SJSA1 (cell line): ENCODE measurements around the gene CCDC63. TPM values are rescaled to one million over a fixed set of nuclear protein-coding genes. Genes with fewer than 3 reads are reported as not detected.

Experiments
- DNase-seq, 2 experiments: peaks; one replicate each; pipeline ENCODE4 v3.0.0-alpha.2; 2015 to 2020; ENCODE audit warnings: low spot score in 2 of 2, low read depth in 1 of 2
- H3K27ac ChIP-seq: fragments of 250-450 bp; sonication (Bioruptor Pico); 2 replicates; pipeline ENCODE4 v1.5.1; 2020; ENCODE audit warnings: mild to moderate bottlenecking, moderate library complexity
- H3K27me3 ChIP-seq: fragments of 250-450 bp; sonication (Bioruptor Pico); replicated peaks from 2 replicates; pipeline ENCODE4 v1.5.1; 2020; ENCODE audit warnings: mild to moderate bottlenecking, moderate library complexity
- H3K36me3 ChIP-seq: fragments of 250-450 bp; sonication (Bioruptor Pico); 2 replicates; pipeline ENCODE4 v1.5.1; 2020; ENCODE audit warnings: mild to moderate bottlenecking
- H3K4me1 ChIP-seq: fragments of 250-450 bp; sonication (Bioruptor Pico); replicated peaks from 2 replicates; pipeline ENCODE4 v1.6.1; 2021; ENCODE audit warnings: mild to moderate bottlenecking
- H3K4me3 ChIP-seq: fragments of 250-450 bp; sonication (Bioruptor Pico); 2 replicates; pipeline ENCODE4 v1.5.1; 2020; ENCODE audit warnings: mild to moderate bottlenecking
- H3K9me3 ChIP-seq: fragments of 250-450 bp; sonication (Bioruptor Pico); replicated peaks from 2 replicates; pipeline ENCODE4 v1.5.1; 2020; ENCODE audit warnings: mild to moderate bottlenecking
- total RNA-seq: library from RNA; depleted of rRNA; stranded (reverse); fragments of >200 nt; shearing (Covaris generic); gene quantifications from 2 replicates; pipeline ENCODE4 v1.2.3, GENCODE V29; 2014

CCDC63 gene
- total RNA-seq, 1 experiment from 2014 or later, result not detected

DNA sequence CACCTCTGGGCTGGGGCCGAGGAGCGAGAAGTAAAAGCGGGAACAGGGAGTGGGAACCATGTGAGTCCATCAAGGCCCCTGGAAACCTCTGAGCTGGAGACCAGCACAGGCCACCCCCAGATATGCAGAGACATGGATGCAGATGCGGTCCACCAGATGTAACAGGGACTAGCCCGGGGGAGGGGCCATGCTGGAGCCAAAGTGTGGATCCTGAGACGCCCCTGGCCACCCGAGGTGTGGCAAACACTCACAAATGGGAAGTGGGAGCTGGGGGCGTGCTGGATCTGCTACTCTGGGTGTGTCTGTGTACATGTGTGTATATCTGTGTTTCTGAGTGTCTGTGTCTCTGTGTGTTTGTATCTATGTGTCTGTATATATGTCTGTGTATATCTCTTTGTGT, 60.8 kb downstream of the CCDC63 start:
- Histone ChIP-seq H3K9me3 (no peaks in the 10 kb centered on the region), H3K4me3 (no peak overlapping the region), H3K27ac (no peak overlapping the region), H3K27me3 (no peaks in the 10 kb centered on the region), H3K4me1 (no peaks in the 10 kb centered on the region), H3K36me3 (no peaks in the 10 kb centered on the region)
- no peak for DNase-seq

DNA sequence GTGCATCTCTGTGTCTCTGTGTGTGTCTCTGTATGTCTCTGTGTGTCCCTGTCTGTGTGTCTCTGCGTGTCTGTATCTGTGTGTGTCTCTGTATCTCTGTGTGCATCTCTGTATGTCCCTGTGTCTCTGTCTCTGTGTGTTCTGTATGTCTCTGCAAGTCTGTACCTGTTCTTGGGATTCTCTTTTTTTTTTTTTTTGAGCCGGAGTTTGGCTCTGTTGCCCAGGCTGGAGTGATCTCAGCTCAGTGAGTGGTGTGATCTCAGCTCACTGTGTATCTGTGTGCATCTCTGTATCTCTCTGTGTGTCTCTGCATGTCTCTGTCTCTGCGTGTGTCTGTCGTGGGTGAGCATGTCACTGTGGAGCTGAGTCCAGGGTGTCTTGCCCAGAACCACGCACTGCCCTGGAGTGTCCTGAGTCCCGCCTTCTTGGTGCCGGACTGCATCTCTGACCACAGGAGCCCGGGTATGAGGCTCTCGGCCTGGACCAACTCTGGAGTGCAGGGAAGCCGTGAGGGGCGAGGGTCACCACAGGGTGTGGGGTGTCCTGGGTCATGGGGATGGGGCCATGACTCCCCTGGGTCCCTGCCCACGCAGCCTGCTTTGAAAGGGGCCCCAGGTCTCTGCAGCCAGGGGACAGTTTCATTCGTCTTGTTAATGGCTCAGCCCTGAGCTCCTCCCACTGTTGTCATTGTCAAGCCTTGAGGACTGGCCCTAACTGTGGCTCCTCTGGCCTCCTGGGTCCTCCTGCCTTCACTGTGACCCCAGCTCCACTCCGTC, 61.8 kb downstream of the CCDC63 start:
- H3K4me3 ChIP-seq, result no peak overlapping the region
- no peaks in the 10 kb centered on the region for H3K4me1 ChIP-seq
- H3K9me3 ChIP-seq, result no peaks in the 10 kb centered on the region
- no peak for DNase-seq
- H3K27me3 ChIP-seq, result no peaks in the 10 kb centered on the region
- no peak overlapping the region for H3K27ac ChIP-seq
- no peaks in the 10 kb centered on the region for H3K36me3 ChIP-seq

DNA sequence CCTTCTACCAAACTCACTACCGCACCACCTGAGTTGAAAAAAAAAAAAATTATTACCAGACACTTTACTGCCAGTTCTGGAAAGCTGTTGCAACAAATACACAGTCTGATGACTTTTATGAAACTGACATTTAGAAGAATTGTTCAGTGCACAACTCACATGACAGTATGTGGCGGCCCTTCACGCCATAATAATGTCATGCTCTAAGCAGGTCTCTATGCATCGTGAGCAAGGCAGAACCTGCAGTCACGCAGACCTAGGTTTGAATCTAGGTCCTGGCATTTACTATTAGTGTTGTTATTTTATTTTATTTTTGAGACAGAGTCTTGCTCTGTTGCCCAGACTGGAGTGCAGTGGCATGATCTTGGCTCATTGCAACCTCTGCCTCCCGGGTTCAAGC, 65.5 kb downstream of the CCDC63 start:
- no peaks in the 10 kb centered on the region for H3K36me3 ChIP-seq

DNA sequence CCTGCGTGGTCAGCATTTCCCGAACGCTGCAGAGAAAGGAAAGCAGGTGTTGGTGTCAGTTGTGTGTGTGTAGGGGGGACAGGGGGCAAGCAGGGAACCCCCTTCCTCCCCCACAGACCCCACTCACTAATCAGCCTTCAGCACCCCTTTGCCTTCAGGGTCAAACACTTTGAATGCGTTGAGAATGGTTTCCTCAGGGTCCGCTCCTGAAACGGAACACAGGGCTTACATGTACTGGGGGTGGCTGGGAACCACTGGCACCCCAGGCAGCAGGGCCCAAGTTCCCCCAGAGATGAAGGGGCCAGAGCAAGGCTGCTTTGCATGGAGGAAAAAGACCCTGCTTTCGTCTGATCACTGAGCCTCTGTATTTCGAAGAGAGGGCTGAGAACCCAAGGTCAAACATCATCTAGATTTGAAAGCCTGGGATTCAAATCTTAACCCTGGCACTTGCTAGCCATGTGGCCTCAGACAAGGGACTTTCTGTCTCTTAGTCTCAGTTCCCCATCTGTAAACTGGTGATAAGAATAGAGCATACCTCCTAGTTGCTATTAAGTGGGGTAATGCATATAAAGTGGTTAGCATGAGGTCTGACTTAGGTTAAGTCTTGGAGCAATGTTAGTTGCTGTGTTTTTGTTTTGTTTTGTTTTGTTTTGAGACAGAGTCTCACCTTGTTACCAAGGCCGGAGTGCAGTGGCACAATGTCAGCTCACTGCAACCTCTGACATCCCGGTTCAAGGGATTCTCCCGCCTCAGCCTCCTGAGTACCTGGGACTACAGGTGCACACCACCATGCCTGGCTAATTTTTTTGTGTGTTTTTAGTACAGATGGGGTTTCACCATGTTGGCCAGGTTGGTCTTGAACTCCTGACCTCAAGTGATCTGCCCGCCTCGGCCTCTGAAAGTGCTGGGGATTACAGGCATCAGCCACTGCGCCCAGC, 66.6 kb downstream of the CCDC63 start:
- Histone ChIP-seq H3K9me3 (no peaks in the 10 kb centered on the region; the same call in 1 of the 2 replicates), H3K36me3 (no peaks in the 10 kb centered on the region), H3K4me1 (peaks cover 16% of the 10 kb centered on the region), H3K4me3 (no peak overlapping the region), H3K27ac (no peak overlapping the region), H3K27me3 (no peaks in the 10 kb centered on the region)
- DNase-seq, result no peak

More for the DNA sequence above, 65.5 kb downstream of the CCDC63 start:
- Histone ChIP-seq H3K9me3 (no peaks in the 10 kb centered on the region; the same call in 1 of the 2 replicates), H3K4me3 (no peak overlapping the region), H3K27me3 (no peaks in the 10 kb centered on the region), H3K4me1 (peaks cover 5% of the 10 kb centered on the region), H3K27ac (no peak overlapping the region)
- no peak for DNase-seq

DNA sequence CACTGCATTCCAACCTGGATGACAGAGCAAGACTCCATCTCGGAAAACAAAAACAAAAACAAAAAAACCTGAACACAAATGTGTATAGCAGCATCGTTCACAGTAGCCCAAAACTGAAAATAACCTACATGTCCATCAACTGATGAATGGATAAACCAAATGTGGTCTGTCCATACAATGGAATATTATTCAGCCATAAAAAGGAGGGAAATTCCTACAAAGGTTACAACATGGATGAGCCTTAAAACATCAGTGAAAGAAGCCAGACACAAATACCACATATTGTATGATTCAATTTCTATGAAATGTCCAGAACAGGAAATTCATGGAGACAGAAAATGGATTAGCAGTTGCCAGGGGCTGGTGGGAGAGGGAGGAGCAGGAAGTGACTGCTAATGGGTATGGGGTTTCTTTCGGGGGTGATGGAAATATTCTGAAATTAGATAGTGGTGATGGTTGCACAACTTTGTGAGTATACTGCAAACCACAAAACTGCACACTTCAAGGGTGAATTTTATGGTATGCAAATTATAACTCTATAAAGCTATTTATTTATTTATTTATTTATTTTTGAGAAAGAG, 69.6 kb downstream of the CCDC63 start:
- no peak for DNase-seq
- Histone ChIP-seq H3K4me1 (peaks cover 22% of the 10 kb centered on the region), H3K4me3 (no peak overlapping the region), H3K36me3 (no peaks in the 10 kb centered on the region), H3K27me3 (no peaks in the 10 kb centered on the region), H3K27ac (no peak overlapping the region), H3K9me3 (no peaks in the 10 kb centered on the region; the same call in 1 of the 2 replicates)

DNA sequence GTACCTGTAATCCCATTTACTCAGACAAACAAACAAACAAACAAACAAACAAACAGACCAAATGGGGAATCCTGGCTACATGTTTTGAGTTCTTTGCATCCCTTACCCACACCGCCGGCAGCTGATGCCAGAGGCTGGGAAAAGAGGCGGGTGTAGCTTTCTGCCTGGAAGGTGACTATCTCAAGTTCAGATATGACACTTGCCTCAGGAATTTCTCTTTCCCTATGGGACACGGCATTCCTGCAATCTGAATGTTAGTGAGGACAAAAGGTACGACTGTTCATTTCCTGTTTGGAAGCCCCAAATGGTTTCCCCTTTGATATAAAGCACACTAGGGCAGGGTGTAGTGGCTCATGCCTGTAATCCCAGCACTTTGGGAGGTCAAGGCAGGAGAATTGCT, 70.7 kb downstream of the CCDC63 start:
- peak overlapping the region; percentile 89 for H3K27ac ChIP-seq
- no peaks in the 10 kb centered on the region for H3K27me3 ChIP-seq
- H3K4me1 ChIP-seq, result peaks cover 25% of the 10 kb centered on the region
- no peaks in the 10 kb centered on the region; the same call in 1 of the 2 replicates for H3K9me3 ChIP-seq
- H3K36me3 ChIP-seq, result no peaks in the 10 kb centered on the region
- H3K4me3 ChIP-seq, result no peak overlapping the region
- peak; percentile 75 for DNase-seq

DNA sequence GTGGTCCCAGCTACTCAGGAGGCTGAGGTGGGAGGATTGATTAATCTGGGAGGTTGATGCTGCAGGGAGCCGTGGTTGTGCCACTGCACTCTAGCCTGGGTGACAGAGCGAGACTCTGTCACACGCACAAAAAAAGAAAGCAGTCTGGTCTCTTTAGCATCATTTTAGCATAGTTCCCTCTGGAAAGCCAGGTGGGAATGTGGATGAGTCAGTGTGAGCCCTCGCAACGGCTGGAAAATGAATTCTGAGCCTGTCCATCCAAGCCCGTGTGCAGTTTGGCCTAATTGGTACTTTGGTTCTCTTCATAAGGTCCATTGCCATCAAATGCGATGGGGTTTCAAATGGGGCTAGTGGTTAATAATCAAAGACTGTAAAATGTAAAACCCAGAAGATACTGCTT, 71.2 kb downstream of the CCDC63 start:
- peaks cover 25% of the 10 kb centered on the region for H3K4me1 ChIP-seq
- peak overlapping the region; percentile 89 for H3K27ac ChIP-seq
- H3K27me3 ChIP-seq, result no peaks in the 10 kb centered on the region
- H3K9me3 ChIP-seq, result no peaks in the 10 kb centered on the region; the same call in 1 of the 2 replicates
- no peak for DNase-seq
- no peaks in the 10 kb centered on the region for H3K36me3 ChIP-seq
- H3K4me3 ChIP-seq, result no peak overlapping the region

DNA sequence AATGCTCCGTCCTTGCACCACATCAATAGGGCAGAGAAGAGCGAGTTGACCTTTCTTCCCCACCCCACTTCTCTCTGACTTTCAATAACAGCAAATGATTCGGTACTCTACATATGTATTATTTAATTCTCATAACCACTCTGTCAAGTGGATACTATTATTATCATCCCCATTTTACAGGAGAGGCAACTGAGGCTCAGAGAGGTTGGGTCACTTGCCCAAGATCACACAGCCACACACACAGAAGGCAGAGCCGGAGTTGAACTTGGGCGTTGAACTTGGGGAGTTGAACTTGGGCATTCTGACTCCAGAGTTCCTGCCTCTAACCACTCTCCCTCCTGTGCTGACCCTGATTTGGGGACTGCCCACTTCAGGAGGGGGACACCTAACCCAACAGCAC, 72.9 kb downstream of the CCDC63 start:
- Histone ChIP-seq H3K4me3 (no peak overlapping the region), H3K36me3 (no peaks in the 10 kb centered on the region), H3K9me3 (no peaks in the 10 kb centered on the region; the same call in 1 of the 2 replicates), H3K4me1 (peaks cover 25% of the 10 kb centered on the region), H3K27me3 (no peaks in the 10 kb centered on the region), H3K27ac (no peak overlapping the region)
- DNase-seq, result no peak

DNA sequence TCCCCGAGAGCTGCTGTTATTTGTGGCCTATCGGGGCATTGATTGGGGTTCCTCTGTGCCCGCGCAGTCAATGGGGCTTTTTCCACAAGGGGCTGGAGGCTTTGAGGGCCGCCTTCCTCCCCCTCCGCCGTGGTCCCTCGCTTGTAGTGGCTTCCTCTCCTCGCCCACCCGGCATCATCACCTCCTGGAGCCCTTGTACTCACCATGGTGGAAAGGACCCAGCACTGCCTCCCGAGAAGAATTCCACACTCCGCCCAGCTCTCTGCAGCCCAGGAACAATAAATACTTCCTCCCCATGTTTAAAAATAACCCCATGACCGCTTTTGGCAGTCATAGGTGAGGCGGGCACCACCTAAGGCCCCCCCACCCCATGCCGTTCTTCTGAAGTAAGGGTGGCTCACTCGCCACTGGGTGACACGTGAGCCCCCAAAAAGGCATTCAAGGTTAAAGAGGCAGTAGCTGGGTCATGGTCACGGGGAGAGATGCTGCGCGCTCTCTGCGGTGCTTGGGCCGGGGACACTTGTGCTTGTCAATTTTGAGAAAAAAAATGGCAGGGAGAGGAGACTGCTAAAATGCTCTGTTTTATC, 73.6 kb downstream of the CCDC63 start, which contains the start of gene MYL2:
Gene MYL2 (minus strand): TSS at position 256 of the 587 bp plus-strand sequence. CDS start 50 bp downstream, at position 206.
- no peaks in the 10 kb centered on the region for H3K27me3 ChIP-seq
- H3K4me3 ChIP-seq, result no peak within 1 kb of the TSS
- no peak within 1 kb of the TSS for H3K27ac ChIP-seq
- H3K36me3 ChIP-seq, result no peaks in the 10 kb centered on the region
- no peaks in the 10 kb centered on the region; the same call in 1 of the 2 replicates for H3K9me3 ChIP-seq
- H3K4me1 ChIP-seq, result peaks cover 25% of the 10 kb centered on the region
- no peak for DNase-seq

DNA sequence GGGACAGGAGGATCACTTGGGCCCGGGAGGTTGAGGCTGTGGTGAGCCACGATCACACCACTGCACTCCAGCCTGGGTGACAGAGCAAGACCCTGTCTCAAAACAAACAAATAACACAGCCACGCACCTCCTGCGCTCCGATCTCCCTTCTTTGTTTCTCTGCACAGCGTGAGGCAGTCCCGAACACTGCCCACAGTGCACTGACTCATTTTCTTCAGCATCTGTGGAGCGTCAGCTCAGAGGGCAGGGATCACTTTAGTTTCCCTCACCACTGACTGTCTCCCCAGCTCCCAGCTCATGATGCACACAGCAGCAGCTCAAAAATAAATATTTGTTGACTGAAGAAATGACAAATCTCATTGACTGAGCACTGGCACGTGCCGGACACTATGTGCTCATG, 74.5 kb downstream of the CCDC63 start:
- no peaks in the 10 kb centered on the region for H3K36me3 ChIP-seq
- H3K9me3 ChIP-seq, result no peaks in the 10 kb centered on the region; the same call in 1 of the 2 replicates
- H3K27me3 ChIP-seq, result no peaks in the 10 kb centered on the region
- H3K4me3 ChIP-seq, result no peak overlapping the region
- peak; percentile 45 to 58 for DNase-seq
- H3K27ac ChIP-seq, result no peak overlapping the region
- H3K4me1 ChIP-seq, result peaks cover 25% of the 10 kb centered on the region

DNA sequence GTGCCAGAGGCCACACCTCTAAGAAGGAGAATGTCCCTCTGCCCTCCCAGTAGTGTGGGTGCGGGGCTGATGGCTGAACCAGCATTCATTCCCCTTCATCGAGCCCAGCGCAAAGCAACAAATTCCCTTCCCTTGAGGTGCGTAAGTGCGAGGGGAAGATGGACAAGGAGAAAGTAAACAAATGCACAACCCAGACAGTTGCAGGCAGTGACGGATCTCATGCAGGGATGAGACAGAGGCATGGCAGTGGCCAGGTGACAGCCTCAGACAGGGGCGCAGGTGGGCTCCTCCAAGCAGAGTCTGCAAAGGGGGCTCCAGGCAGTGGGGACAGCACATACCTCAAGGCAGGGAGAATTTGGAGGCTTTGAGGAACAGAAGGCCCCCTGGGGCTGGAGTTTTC, 75.9 kb downstream of the CCDC63 start:
- Histone ChIP-seq H3K9me3 (no peaks in the 10 kb centered on the region), H3K4me1 (peaks cover 16% of the 10 kb centered on the region), H3K36me3 (no peaks in the 10 kb centered on the region), H3K27me3 (no peaks in the 10 kb centered on the region; the same call in 1 of the 2 replicates), H3K27ac (no peak overlapping the region), H3K4me3 (no peak overlapping the region)
- no peak for DNase-seq

DNA sequence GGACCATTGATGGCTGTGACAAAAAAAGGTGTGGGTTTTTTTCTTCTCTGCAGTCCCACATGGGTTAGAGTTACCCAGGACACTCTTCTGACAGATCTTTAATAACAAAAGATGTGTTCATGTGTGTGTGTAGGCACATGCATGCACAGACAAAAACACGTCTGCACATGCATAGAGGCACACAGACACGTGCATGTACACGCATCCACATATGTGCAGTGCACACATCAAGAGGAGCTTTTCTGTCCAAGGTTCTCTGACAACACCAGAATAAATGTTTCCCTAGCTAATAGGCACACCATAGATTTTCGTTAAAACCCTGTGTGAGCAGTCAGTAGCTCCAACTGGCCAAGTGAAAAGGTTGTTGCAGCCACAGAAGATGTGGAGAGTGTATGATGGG, 76.4 kb downstream of the CCDC63 start:
- no peaks in the 10 kb centered on the region; the same call in 1 of the 2 replicates for H3K27me3 ChIP-seq
- peaks cover 11% of the 10 kb centered on the region for H3K4me1 ChIP-seq
- no peaks in the 10 kb centered on the region for H3K9me3 ChIP-seq
- H3K27ac ChIP-seq, result no peak overlapping the region
- DNase-seq, result no peak
- no peaks in the 10 kb centered on the region for H3K36me3 ChIP-seq
- H3K4me3 ChIP-seq, result no peak overlapping the region

DNA sequence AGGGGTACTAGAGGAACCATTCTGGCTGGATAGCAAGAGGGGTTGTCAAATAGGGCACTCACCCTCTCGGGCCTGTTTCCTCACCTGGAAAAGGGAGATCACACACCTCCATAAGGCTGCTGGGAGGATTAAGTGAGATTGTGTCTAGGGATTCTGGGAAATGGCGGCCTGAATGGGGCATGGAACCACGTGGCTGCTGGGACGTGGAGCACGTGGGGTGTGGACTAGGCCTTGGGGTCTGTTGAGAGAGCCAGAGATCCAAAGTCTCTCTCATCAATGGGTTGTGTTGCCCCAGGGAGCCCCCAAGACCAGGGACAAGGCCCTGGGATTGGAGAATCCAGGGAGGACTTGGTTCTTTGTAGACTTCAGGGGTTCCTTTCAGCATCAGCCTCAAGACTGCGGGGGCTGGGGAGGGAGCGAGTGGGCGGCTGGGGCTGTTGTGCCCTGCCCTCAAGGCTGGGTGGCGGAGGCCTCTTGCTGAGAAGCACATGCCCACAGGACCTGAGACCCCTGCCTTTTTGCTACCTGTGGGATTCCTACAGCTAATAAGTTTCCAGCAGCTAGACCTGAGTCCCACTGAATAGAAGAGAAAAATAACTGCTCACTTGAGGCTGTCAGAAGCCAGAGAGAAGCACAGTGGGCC, 77.0 kb downstream of the CCDC63 start:
- Histone ChIP-seq H3K36me3 (no peaks in the 10 kb centered on the region), H3K27me3 (no peaks in the 10 kb centered on the region; the same call in 1 of the 2 replicates), H3K4me3 (no peak overlapping the region), H3K9me3 (no peaks in the 10 kb centered on the region), H3K27ac (no peak overlapping the region), H3K4me1 (peaks cover 8% of the 10 kb centered on the region; the same call in 1 of the 2 replicates)
- DNase-seq, result no peak
